ENCODE measurements around the gene TNK2.
A peak's percentile ranks its signal among the peaks of the same experiment; 100 is the strongest.
"Not testable (repeated sequence)": the region's sequence is repeated elsewhere in the genome, so short reads cannot be mapped to it uniquely, and the experiment has no call there.

The TNK2 gene

GRCh38 chr3:195907934-195908693 is at the start of gene TNK2:
Gene TNK2, minus strand, starts transcription at chr3:195908551. Its CDS starts 19,963 bp downstream, at chr3:195888588.
- peak in 1 of 2 donors; percentile 19 for DNase-seq (ENCODE audit: low read depth in 2 of 2)

- no peak for DNase-seq (ENCODE audit: low read depth in 2 of 2)
Measured at GRCh38 chr3:195956577-195956976, 48.2 kb upstream of the TNK2 start.

GRCh38 chr3:195955416-195955841 is 47.1 kb upstream of the TNK2 start:
- DNase-seq (ENCODE audit: low read depth in 2 of 2) = peak; percentile 14 to 27

- peak in 1 of 2 donors; percentile 30 for DNase-seq (ENCODE audit: low read depth in 2 of 2)
Measured at GRCh38 chr3:195954752-195955119, 46.4 kb upstream of the TNK2 start.

GRCh38 chr3:195954052-195954751 is 45.9 kb upstream of the TNK2 start:
- DNase-seq (ENCODE audit: low read depth in 2 of 2) = peak; percentile 44 to 64

- DNase-seq (ENCODE audit: low read depth in 2 of 2) = not testable (repeated sequence)
Measured at GRCh38 chr3:195952590-195952989, 44.2 kb upstream of the TNK2 start.

- not testable (repeated sequence) for DNase-seq (ENCODE audit: low read depth in 2 of 2)
Measured at GRCh38 chr3:195951443-195952177, 43.3 kb upstream of the TNK2 start.

GRCh38 chr3:195950731-195951130 is 42.4 kb upstream of the TNK2 start:
- not testable (repeated sequence) for DNase-seq (ENCODE audit: low read depth in 2 of 2)

GRCh38 chr3:195950164-195950563 is 41.8 kb upstream of the TNK2 start:
- DNase-seq (ENCODE audit: low read depth in 2 of 2) = not testable (repeated sequence)

GRCh38 chr3:195946910-195947699 is 38.8 kb upstream of the TNK2 start:
- not testable (repeated sequence) for DNase-seq (ENCODE audit: low read depth in 2 of 2)

GRCh38 chr3:195941265-195941815 is 33.0 kb upstream of the TNK2 start:
- not testable (repeated sequence) for DNase-seq (ENCODE audit: low read depth in 2 of 2)

- DNase-seq (ENCODE audit: low read depth in 2 of 2) = not testable (repeated sequence)
Measured at GRCh38 chr3:195940806-195941205, 32.5 kb upstream of the TNK2 start.

- not testable (repeated sequence) for DNase-seq (ENCODE audit: low read depth in 2 of 2)
Measured at GRCh38 chr3:195939526-195940470, 31.4 kb upstream of the TNK2 start.

GRCh38 chr3:195933044-195933430 is 24.7 kb upstream of the TNK2 start:
- not testable (repeated sequence) for DNase-seq (ENCODE audit: low read depth in 2 of 2)

- DNase-seq (ENCODE audit: low read depth in 2 of 2) = no peak
Measured at GRCh38 chr3:195932418-195933043, 24.2 kb upstream of the TNK2 start.

GRCh38 chr3:195931582-195932273 is 23.4 kb upstream of the TNK2 start:
- no peak for DNase-seq (ENCODE audit: low read depth in 2 of 2)

GRCh38 chr3:195929452-195929851 is 21.1 kb upstream of the TNK2 start:
- DNase-seq (ENCODE audit: low read depth in 2 of 2) = no peak

- no peak for DNase-seq (ENCODE audit: low read depth in 2 of 2)
Measured at GRCh38 chr3:195921334-195921791, 13.0 kb upstream of the TNK2 start.

- DNase-seq (ENCODE audit: low read depth in 2 of 2) = no peak
Measured at GRCh38 chr3:195918176-195918575, 9.8 kb upstream of the TNK2 start.

Data from activated CD4-positive, alpha-beta T cell treated with anti-CD3 and anti-CD28 coated beads for 24 hours (primary cell).